ENCODE data around the gene HLA-F.

The HLA-F gene

DNA sequence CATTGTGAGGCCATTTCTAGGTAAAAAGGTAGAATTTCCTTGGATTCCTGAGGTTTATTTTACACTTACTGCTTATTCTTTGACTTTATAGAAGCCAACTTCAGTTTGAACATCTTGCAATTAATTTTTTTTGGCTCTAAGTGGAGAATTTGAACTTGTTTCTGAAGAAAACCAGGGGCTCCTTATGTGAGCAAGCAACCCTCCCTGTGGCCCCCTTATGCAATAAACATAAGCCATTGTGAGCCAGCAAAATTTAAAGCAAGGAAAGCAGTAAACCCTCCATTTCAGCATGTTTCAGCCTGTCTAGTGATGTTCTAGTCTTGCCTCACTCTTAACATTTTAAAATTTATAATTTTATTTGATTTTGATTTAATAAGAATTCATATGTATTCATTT is 5.6 kb downstream of the HLA-F start:
- Histone ChIP-seq H3K36me3 (ENCODE audit: control insufficient read depth in 2 of 2, insufficient read depth in 1 of 2, low read length in 2 of 2) (peaks cover 11 to 41% of the 10 kb centered on the region in 2 experiments; a peak in 2 of 3 replicates), H3K27ac (ENCODE audit: extremely low read depth, low read depth, low read length) (no peak overlapping the region), H3K4me1 (ENCODE audit: control insufficient read depth, insufficient read depth, low read length) (no peaks in the 10 kb centered on the region; the same call in 1 of the 2 replicates), H3K9me3 (ENCODE audit: control insufficient read depth, insufficient read depth, low read depth, low read length) (no peaks in the 10 kb centered on the region), H3K4me3 (ENCODE audit: low read depth, low read length) (no peak overlapping the region)
- ChIA-PET POLR2A (no interaction called here), CTCF (interaction anchor here (0.6 kb wide), 2 partner anchors 92 to 113 kb away, joined by 3 read pairs; no protein-coding TSS in a partner anchor)
- no peak for TF ChIP-seq ZSCAN23 (tag by site-specific recombination; IDR thresholded peaks at IDR 0.05)
- TF ChIP-seq ZNF692 (tag by site-specific recombination; IDR thresholded peaks at IDR 0.05) = no peak
- TF ChIP-seq SETDB1 (IDR thresholded peaks at IDR 0.05; ENCODE audit: insufficient read length, low read length) = no peak
- no peak for TF ChIP-seq ZNF302 (tag by site-specific recombination; IDR thresholded peaks at IDR 0.05; ENCODE audit: low read depth)
- no peak for TF ChIP-seq ZBTB17 (tag by site-specific recombination; IDR thresholded peaks at IDR 0.05)
- TF ChIP-seq ZNF791 (tag by site-specific recombination; IDR thresholded peaks at IDR 0.05) = no peak
- TF ChIP-seq ZBTB20 (tag by site-specific recombination; IDR thresholded peaks at IDR 0.05) = no peak
- TF ChIP-seq ZFP41 (tag by site-specific recombination; IDR thresholded peaks at IDR 0.05; ENCODE audit: borderline replicate concordance) = no peak
- no peak for TF ChIP-seq ZNF292 (tag by site-specific recombination; IDR thresholded peaks at IDR 0.05; ENCODE audit: borderline replicate concordance, low read depth)

DNA sequence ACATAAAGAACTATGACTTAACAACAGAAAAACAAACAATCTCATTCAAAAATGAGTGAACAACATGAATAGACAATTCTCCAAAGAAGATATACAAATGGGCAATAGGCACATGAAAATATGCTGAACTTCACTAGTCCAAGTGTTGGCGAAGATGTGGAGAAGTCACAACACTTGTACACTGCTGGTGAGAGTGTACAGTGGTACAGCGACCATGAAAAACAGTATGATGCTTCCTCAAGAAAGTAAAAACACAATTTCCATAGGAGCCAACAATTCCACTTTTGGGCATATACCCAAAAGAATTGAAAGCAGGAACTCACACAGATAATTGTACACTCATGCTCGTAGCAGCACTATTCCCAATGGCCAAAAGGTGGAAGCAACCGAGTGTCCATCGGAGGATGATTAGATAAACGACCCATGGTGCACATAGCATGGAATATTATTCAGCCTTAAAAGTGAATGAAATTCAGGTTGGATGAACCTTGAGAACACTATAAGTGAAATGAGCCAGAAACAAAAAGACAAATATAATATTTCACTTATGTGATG is 6.6 kb downstream of the HLA-F start:
- CTCF ChIA-PET = interaction anchor here (1.0 kb wide), 2 partner anchors 27 to 93 kb away, joined by 3 to 5 read pairs; no protein-coding TSS in a partner anchor
- Histone ChIP-seq H3K4me1 (ENCODE audit: control insufficient read depth, insufficient read depth, low read length) (no peaks in the 10 kb centered on the region), H3K36me3 (ENCODE audit: control insufficient read depth in 2 of 2, insufficient read depth in 1 of 2, low read length in 2 of 2) (peaks cover 11 to 35% of the 10 kb centered on the region in 2 experiments; a peak in 2 of 3 replicates), H3K27ac (ENCODE audit: extremely low read depth, low read depth, low read length) (no peak overlapping the region), H3K9me3 (ENCODE audit: control insufficient read depth, insufficient read depth, low read depth, low read length) (no peaks in the 10 kb centered on the region), H3K4me3 (ENCODE audit: low read depth, low read length) (no peak overlapping the region)
- TF ChIP-seq ZNF221 (tag by site-specific recombination; IDR thresholded peaks at IDR 0.05; ENCODE audit: borderline replicate concordance) (no peak), ZSCAN23 (tag by site-specific recombination; IDR thresholded peaks at IDR 0.05) (no peak), ZNF513 (tag by site-specific recombination; IDR thresholded peaks at IDR 0.05) (no peak), REPIN1 (tag by site-specific recombination; IDR thresholded peaks at IDR 0.05; ENCODE audit: low read depth) (no peak), KLF10 (tag by site-specific recombination; IDR thresholded peaks at IDR 0.05) (no peak), ZNF501 (tag by site-specific recombination; IDR thresholded peaks at IDR 0.05) (no peak), ZNF133 (tag by site-specific recombination; IDR thresholded peaks at IDR 0.05) (no peak), ZNF248 (tag by site-specific recombination; IDR thresholded peaks at IDR 0.05) (no peak), ZNF26 (tag by site-specific recombination; IDR thresholded peaks at IDR 0.05) (no peak), ZNF544 (tag by site-specific recombination; IDR thresholded peaks at IDR 0.05) (no peak)
- TF ChIP-seq, protein P1, sequence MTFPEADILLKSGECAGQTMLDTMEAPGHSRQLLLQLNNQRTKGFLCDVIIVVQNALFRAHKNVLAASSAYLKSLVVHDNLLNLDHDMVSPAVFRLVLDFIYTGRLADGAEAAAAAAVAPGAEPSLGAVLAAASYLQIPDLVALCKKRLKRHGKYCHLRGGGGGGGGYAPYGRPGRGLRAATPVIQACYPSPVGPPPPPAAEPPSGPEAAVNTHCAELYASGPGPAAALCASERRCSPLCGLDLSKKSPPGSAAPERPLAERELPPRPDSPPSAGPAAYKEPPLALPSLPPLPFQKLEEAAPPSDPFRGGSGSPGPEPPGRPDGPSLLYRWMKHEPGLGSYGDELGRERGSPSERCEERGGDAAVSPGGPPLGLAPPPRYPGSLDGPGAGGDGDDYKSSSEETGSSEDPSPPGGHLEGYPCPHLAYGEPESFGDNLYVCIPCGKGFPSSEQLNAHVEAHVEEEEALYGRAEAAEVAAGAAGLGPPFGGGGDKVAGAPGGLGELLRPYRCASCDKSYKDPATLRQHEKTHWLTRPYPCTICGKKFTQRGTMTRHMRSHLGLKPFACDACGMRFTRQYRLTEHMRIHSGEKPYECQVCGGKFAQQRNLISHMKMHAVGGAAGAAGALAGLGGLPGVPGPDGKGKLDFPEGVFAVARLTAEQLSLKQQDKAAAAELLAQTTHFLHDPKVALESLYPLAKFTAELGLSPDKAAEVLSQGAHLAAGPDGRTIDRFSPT (tag by site-specific recombination; IDR thresholded peaks at IDR 0.05) = no peak
- POLR2A ChIA-PET = no interaction called here
